Duodenal mucosa (tissue), 2 donors: Measurements from ENCODE around the gene LRFN4.

ENCODE experiments used
- H3K27ac ChIP-seq: one replicate; pipeline ENCODE4 v1.7.0; 2013; ENCODE audit warnings: low read depth, low read length
- H3K27me3 ChIP-seq, 2 donors: one replicate each; pipeline ENCODE4 v1.7.0; 2013; ENCODE audit warnings: low read length in 2 of 2, control low read depth in 1 of 2; ENCODE audit not compliant: insufficient read depth in 2 of 2, control insufficient read depth in 1 of 2
- H3K36me3 ChIP-seq, 2 donors: one replicate each; pipeline ENCODE4 v1.7.0; 2013; ENCODE audit warnings: low read length in 2 of 2, control low read depth in 1 of 2; ENCODE audit not compliant: insufficient read depth in 2 of 2, control insufficient read depth in 1 of 2
- H3K4me1 ChIP-seq, 2 donors: one replicate each; pipeline ENCODE4 v1.7.0; 2013; ENCODE audit warnings: low read length in 2 of 2, control low read depth in 1 of 2; ENCODE audit not compliant: insufficient read depth in 2 of 2, control insufficient read depth in 1 of 2
- H3K4me3 ChIP-seq, 2 donors: one replicate each; pipeline ENCODE4 v1.7.0; 2013; ENCODE audit warnings: low read length in 2 of 2, low read depth in 1 of 2
- H3K9ac ChIP-seq, 2 donors: one replicate each; pipeline ENCODE4 v1.7.0; 2013; ENCODE audit warnings: low read length in 2 of 2, low read depth in 1 of 2
- H3K9me3 ChIP-seq, 2 donors: one replicate each; pipeline ENCODE4 v1.7.0; 2013; ENCODE audit warnings: low read length in 2 of 2, control low read depth in 1 of 2; ENCODE audit not compliant: control insufficient read depth in 1 of 2

LRFN4 gene

DNA sequence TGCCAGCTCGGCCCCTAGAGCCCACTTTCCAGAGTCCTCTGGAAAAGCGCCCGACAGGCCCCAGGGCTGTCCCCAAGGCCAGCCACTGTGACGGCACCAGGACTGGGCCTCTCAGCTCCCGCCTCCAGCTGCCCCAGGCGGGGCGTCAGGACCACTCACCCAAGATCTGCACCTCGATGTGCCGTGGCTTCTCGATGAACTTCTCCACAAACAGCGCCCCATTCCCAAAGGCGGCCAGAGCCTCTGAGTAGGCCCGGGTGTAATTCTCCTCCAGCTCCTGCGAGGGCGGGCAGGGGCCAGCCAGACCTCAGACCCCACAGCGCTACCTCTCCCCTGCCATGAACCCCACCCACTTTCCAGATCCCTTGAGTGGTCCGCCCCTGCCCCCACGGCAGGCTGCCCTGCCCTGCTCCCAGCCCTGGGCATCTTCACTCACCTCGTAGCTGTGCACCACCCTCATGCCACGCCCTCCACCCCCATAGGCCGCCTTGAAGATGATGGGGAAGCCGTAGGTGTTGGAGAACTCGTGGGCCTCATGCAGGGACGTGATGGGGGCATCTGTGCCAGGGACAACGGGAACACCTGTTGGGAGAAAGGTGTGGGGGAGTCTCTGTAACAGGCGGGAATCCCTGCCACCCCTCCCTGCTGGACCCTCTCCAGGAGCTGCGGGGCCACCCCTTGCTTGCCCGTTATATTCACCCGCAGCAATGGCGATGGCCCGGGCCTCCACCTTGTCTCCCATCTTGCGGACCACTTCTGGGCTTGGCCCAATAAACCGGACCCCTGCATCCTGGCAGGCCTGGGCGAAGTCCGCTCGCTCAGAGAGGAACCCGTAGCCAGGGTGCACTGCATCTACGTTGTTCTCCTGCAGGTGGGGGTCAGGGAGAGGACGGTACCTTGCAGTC is 14.0 kb downstream of the LRFN4 start:
- Histone ChIP-seq H3K9me3 (no peaks in the 10 kb centered on the region), H3K4me3 (no peak overlapping the region), H3K36me3 (no peaks in the 10 kb centered on the region), H3K27me3 (no peaks in the 10 kb centered on the region), H3K4me1 (peaks cover 0 to 6% of the 10 kb centered on the region in 2 donors), H3K27ac (no peak overlapping the region), H3K9ac (no peak overlapping the region)

DNA sequence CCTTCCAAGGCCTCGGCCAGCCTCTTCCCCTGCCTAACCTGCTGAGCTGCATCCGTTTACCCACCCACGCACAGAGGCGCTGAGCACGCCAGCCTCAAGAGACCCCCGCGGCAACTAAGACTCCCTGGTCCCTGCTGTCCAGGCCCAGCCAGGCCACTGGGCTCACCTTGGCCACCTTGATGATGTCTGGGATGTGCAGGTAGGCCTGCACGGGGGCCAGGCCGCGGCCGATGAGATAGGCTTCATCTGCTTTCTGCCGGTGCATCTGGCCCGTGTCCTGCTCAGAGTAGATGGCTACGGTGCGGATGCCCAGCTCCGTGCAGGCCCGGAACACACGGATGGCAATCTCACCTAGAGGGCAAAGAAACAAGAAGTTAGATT is 14.6 kb downstream of the LRFN4 start:
- Histone ChIP-seq H3K27me3 (no peaks in the 10 kb centered on the region), H3K4me3 (no peak overlapping the region), H3K4me1 (peaks cover 0 to 6% of the 10 kb centered on the region in 2 donors)

GRCh38 chr11:66874232-66874631 is 17.4 kb downstream of the LRFN4 start:
- H3K36me3 ChIP-seq = no peaks in the 10 kb centered on the region
- no peaks in the 10 kb centered on the region for H3K4me1 ChIP-seq
- no peak overlapping the region for H3K27ac ChIP-seq
- H3K27me3 ChIP-seq = no peaks in the 10 kb centered on the region
- no peak overlapping the region for H3K4me3 ChIP-seq
- H3K9me3 ChIP-seq = no peaks in the 10 kb centered on the region
- no peak overlapping the region for H3K9ac ChIP-seq

More for the DNA sequence above, 14.6 kb downstream of the LRFN4 start:
- Histone ChIP-seq H3K9me3 (no peaks in the 10 kb centered on the region), H3K27ac (no peak overlapping the region), H3K9ac (no peak overlapping the region), H3K36me3 (no peaks in the 10 kb centered on the region)

DNA sequence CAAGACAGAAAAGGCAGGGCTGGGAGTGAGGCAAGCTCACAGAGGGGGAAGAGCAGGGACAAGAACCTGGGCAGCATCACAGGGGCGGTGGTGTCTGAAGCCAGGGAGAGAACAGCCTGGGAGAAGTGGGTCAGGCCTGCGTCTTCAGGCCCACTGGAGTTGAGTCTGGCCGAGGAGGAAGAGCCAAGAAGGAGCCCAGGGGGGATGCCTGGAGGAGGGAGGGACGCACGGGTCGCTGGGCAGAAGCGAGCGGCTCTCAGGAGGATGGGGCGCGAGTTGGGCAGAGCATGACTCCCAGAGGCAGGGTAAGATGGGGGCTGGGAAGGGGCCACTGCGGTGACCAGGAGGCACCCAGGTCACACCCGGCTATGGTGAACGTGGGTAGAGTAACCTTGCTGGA is 18.5 kb downstream of the LRFN4 start:
- no peak overlapping the region for H3K9ac ChIP-seq
- no peaks in the 10 kb centered on the region for H3K4me1 ChIP-seq
- no peaks in the 10 kb centered on the region for H3K9me3 ChIP-seq
- no peaks in the 10 kb centered on the region for H3K27me3 ChIP-seq
- no peak overlapping the region for H3K4me3 ChIP-seq
- H3K27ac ChIP-seq = no peak overlapping the region
- H3K36me3 ChIP-seq = no peaks in the 10 kb centered on the region

DNA sequence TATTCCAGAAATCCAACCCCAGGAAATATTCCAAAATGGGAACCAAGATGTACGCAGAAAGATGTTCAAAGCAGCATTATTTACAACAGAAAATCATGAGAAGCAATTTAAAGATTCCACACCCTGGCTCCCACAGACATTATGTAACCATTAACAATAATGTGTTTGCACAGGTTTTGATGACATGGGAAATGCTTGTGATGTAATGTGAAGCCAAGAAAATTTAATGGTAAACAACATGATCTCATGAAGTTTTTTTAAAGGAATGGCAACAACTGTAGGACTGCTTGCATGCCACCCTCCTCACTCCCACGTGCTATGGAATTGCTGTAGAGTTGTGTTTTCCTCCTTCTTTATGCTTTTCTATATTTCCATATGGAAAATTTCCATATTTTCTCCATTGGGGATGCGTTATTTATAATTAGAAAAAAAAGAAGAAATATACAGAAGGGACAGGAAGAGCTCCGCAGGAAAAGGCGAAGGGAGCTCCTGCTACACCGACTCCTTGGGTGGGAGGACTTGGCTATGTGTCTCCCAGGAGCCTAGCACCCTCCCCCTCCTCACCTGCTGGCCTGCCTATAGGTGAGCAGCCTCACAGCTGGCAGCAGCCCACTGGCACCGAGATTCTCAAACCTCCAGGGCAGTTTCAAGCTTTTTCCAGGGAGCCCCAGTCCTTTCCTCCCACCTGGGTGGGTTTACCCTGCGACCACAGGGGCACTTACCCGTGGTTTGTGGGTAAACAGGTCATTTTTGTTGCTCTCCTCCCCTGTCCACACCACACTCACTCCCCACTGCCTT is 20.9 kb downstream of the LRFN4 start:
- Histone ChIP-seq H3K4me1 (peaks cover 0 to 5% of the 10 kb centered on the region in 2 donors), H3K27me3 (no peaks in the 10 kb centered on the region), H3K36me3 (no peaks in the 10 kb centered on the region), H3K27ac (no peak overlapping the region), H3K9ac (no peak overlapping the region), H3K4me3 (no peak overlapping the region), H3K9me3 (no peaks in the 10 kb centered on the region)

- H3K27ac ChIP-seq = no peak overlapping the region
- H3K4me3 ChIP-seq = no peak overlapping the region
- no peak overlapping the region for H3K9ac ChIP-seq
- no peaks in the 10 kb centered on the region for H3K27me3 ChIP-seq
- peaks cover 0 to 12% of the 10 kb centered on the region in 2 donors for H3K4me1 ChIP-seq
- no peaks in the 10 kb centered on the region for H3K9me3 ChIP-seq
- H3K36me3 ChIP-seq = no peaks in the 10 kb centered on the region
These were observed 21.6 kb downstream of the LRFN4 start for GRCh38 chr11:66878474-66878873.

GRCh38 chr11:66879000-66879399 is 22.1 kb downstream of the LRFN4 start:
- Histone ChIP-seq H3K9me3 (no peaks in the 10 kb centered on the region), H3K27me3 (no peaks in the 10 kb centered on the region), H3K4me3 (no peak overlapping the region), H3K36me3 (no peaks in the 10 kb centered on the region), H3K27ac (no peak overlapping the region), H3K9ac (no peak overlapping the region), H3K4me1 (peaks cover 0 to 12% of the 10 kb centered on the region in 2 donors)

- Histone ChIP-seq H3K4me1 (peaks cover 0 to 12% of the 10 kb centered on the region in 2 donors), H3K27me3 (no peaks in the 10 kb centered on the region), H3K9me3 (no peaks in the 10 kb centered on the region), H3K36me3 (no peaks in the 10 kb centered on the region), H3K9ac (no peak overlapping the region), H3K27ac (no peak overlapping the region), H3K4me3 (no peak overlapping the region)
These were observed 22.7 kb downstream of the LRFN4 start for GRCh38 chr11:66879583-66879982.

DNA sequence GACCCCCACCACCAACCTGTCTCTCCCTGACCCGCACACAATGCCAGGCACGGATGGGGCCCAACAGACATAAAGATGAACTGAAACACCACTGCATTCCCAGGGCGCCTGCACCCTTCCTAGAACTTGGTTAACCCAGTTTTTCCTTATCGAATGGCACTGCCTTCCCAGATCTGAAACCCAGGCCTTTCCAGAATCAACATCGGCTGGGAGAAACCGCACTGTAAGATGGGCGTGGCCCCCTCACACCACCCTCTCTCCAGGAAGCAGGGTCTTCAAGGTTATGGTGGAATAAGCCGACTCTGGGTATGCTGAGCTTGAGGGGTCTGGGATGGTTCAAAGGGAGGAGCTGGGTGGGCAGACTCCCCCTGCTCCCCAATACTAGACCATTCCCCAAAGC is 23.1 kb downstream of the LRFN4 start:
- H3K4me1 ChIP-seq = peaks cover 0 to 12% of the 10 kb centered on the region in 2 donors
- H3K9me3 ChIP-seq = no peaks in the 10 kb centered on the region
- no peaks in the 10 kb centered on the region for H3K27me3 ChIP-seq
- H3K4me3 ChIP-seq = no peak overlapping the region
- no peak overlapping the region for H3K9ac ChIP-seq
- no peak overlapping the region for H3K27ac ChIP-seq
- H3K36me3 ChIP-seq = no peaks in the 10 kb centered on the region
